ENCODE results near the gene RRM1. TPM values are rescaled to one million over a fixed set of nuclear protein-coding genes. Genes with fewer than 3 reads are reported as not detected.

RRM1 gene
- total and polyA plus RNA-seq, 4 donors = 8.0 to 69.9 (median 16.3) TPM

GRCh38 chr11:4146070-4146771 is 51.6 kb downstream of the RRM1 start:
- DNase-seq (ENCODE audit: low spot score) = no peak
- Histone ChIP-seq H3K9ac (ENCODE audit: low read depth in 1 of 2, low read length in 2 of 2) (no peak overlapping the region), H3K4me3 (ENCODE audit: low read depth in 1 of 3, low read length in 3 of 3) (no peak overlapping the region), H3K27me3 (ENCODE audit: control insufficient read depth in 4 of 4, insufficient read depth in 4 of 4, low read length in 3 of 4) (no peaks in the 10 kb centered on the region), H3K9me3 (ENCODE audit: control insufficient read depth in 4 of 4, low read length in 3 of 4) (no peaks in the 10 kb centered on the region), H3K36me3 (ENCODE audit: control insufficient read depth in 4 of 4, insufficient read depth in 3 of 4, low read depth in 1 of 4, low read length in 3 of 4) (peaks cover 0 to 2% (median 0%) of the 10 kb centered on the region in 4 donors), H3K27ac (ENCODE audit: low read depth in 1 of 2, low read length in 2 of 2) (no peak overlapping the region), H3K4me1 (ENCODE audit: control insufficient read depth in 4 of 4, insufficient read depth in 4 of 4, low read length in 3 of 4) (no peaks in the 10 kb centered on the region)
- TF ChIP-seq ATF3 (IDR thresholded peaks at IDR 0.05) = no peak
- no peak for TF ChIP-seq EGR1 (IDR thresholded peaks at IDR 0.05; ENCODE audit: low read depth in 2 of 2)
- TF ChIP-seq RAD21 (IDR thresholded peaks at IDR 0.05) = no peak
- no peak for TF ChIP-seq HNF4G (IDR thresholded peaks at IDR 0.05)
- TF ChIP-seq MAX (IDR thresholded peaks at IDR 0.05) = no peak
- no peak for TF ChIP-seq HNF4A (conservative IDR thresholded peaks at IDR 0.05)
- TF ChIP-seq SP1 (IDR thresholded peaks at IDR 0.05) = no peak
- no peak for TF ChIP-seq REST (IDR thresholded peaks at IDR 0.05)
- 77% methylated on average over 7 of the region's 7 CpGs for WGBS

GRCh38 chr11:4146772-4147098 is 52.1 kb downstream of the RRM1 start:
- Histone ChIP-seq H3K4me3 (ENCODE audit: low read depth in 1 of 3, low read length in 3 of 3) (no peak overlapping the region), H3K4me1 (ENCODE audit: control insufficient read depth in 4 of 4, insufficient read depth in 4 of 4, low read length in 3 of 4) (no peaks in the 10 kb centered on the region), H3K27ac (ENCODE audit: low read depth in 1 of 2, low read length in 2 of 2) (no peak overlapping the region), H3K27me3 (ENCODE audit: control insufficient read depth in 4 of 4, insufficient read depth in 4 of 4, low read length in 3 of 4) (no peaks in the 10 kb centered on the region), H3K9ac (ENCODE audit: low read depth in 1 of 2, low read length in 2 of 2) (no peak overlapping the region), H3K9me3 (ENCODE audit: control insufficient read depth in 4 of 4, low read length in 3 of 4) (no peaks in the 10 kb centered on the region), H3K36me3 (ENCODE audit: control insufficient read depth in 4 of 4, insufficient read depth in 3 of 4, low read depth in 1 of 4, low read length in 3 of 4) (no peaks in the 10 kb centered on the region)
- WGBS = 91% methylated on average over 7 of the region's 7 CpGs
- TF ChIP-seq FOXA2 (IDR thresholded peaks at IDR 0.05) (no peak), EGR1 (IDR thresholded peaks at IDR 0.05; ENCODE audit: low read depth in 2 of 2) (no peak), FOXA1 (IDR thresholded peaks at IDR 0.05) (no peak), GABPA (IDR thresholded peaks at IDR 0.05 in 1 of 2, conservative IDR thresholded peaks at IDR 0.05 in 1 of 2) (no peak), RXRA (IDR thresholded peaks at IDR 0.05) (no peak), SP1 (IDR thresholded peaks at IDR 0.05) (no peak), ZBTB33 (IDR thresholded peaks at IDR 0.05) (no peak), ATF3 (IDR thresholded peaks at IDR 0.05) (no peak), MAX (IDR thresholded peaks at IDR 0.05) (no peak), RAD21 (IDR thresholded peaks at IDR 0.05) (no peak), TAF1 (conservative IDR thresholded peaks at IDR 0.05) (no peak), HNF4A (conservative IDR thresholded peaks at IDR 0.05) (no peak), REST (IDR thresholded peaks at IDR 0.05) (no peak), JUND (IDR thresholded peaks at IDR 0.05) (no peak), CTCF (IDR thresholded peaks at IDR 0.05; ENCODE audit: low read depth, low read length, missing input control) (no peak), HNF4G (IDR thresholded peaks at IDR 0.05) (no peak)
- DNase-seq (ENCODE audit: low spot score) = no peak
